AG10803 (cell line): ENCODE data around the gene PRLR.

Source experiments
- DNase-seq: peaks from one replicate; pipeline ENCODE4 v3.0.0; 2010; ENCODE audit warnings: low read depth
- H3K4me3 ChIP-seq: 2 replicates; pipeline ENCODE4 v1.5.1; 2011; ENCODE audit warnings: mild to moderate bottlenecking, low read length, control low read depth
- TF ChIP-seq, protein P1 (sequence below): conservative IDR thresholded peaks from 2 replicates; pipeline ENCODE4 v1.5.1; 2011; ENCODE audit warnings: mild to moderate bottlenecking, low read length, control low read depth, inconsistent platforms

The PRLR gene

DNA sequence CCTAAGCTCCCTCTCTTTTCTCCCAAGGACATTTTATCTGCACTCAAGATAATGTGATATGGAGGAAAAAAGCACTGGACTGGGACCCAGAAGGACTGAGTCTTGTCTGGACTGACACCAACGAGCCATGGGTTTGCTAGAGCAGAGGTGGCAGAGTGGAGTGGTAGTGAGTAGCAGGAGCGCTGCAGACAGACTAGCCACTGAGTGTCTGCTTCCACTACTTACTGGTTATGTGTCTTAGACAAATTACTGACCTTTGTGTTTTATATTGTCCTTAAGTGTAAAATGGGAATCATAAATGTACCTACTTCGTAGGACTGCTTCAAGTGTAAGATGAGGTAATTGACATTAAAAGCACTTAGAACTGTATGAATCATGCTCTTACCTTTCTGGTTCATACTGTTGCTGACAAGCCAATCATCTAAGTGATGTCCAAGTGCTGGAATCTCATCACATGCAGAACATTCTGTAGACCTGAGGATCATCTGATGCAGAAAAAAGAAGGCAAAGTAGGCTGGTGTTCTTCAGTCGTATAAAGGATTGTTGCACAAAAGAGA lies 12.5 kb upstream of the PRLR start:
- no peak for DNase-seq
- H3K4me3 ChIP-seq, result no peak overlapping the region
- TF ChIP-seq, protein P1, sequence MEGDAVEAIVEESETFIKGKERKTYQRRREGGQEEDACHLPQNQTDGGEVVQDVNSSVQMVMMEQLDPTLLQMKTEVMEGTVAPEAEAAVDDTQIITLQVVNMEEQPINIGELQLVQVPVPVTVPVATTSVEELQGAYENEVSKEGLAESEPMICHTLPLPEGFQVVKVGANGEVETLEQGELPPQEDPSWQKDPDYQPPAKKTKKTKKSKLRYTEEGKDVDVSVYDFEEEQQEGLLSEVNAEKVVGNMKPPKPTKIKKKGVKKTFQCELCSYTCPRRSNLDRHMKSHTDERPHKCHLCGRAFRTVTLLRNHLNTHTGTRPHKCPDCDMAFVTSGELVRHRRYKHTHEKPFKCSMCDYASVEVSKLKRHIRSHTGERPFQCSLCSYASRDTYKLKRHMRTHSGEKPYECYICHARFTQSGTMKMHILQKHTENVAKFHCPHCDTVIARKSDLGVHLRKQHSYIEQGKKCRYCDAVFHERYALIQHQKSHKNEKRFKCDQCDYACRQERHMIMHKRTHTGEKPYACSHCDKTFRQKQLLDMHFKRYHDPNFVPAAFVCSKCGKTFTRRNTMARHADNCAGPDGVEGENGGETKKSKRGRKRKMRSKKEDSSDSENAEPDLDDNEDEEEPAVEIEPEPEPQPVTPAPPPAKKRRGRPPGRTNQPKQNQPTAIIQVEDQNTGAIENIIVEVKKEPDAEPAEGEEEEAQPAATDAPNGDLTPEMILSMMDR, result no peak

DNA sequence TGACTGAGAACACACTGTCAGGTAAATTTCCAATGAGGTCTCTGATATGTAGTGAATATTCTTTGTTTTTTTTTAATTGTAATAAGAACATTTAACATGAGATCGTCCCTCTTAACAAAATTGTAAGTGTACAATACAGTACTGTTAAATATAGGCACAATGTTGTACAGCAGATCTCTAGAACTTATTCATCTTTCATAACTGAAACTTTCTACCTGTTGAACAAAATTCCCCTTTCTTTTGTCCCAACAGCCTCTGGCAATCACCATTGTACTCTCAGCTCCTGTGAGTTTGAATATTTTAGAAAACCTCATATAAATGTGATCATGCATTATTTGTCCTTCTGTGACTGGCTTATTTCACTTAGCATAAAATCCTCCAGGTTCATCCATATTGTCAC lies 10.6 kb upstream of the PRLR start:
- H3K4me3 ChIP-seq, result no peak overlapping the region
- TF ChIP-seq, protein P1, result no peak
- DNase-seq, result no peak

DNA sequence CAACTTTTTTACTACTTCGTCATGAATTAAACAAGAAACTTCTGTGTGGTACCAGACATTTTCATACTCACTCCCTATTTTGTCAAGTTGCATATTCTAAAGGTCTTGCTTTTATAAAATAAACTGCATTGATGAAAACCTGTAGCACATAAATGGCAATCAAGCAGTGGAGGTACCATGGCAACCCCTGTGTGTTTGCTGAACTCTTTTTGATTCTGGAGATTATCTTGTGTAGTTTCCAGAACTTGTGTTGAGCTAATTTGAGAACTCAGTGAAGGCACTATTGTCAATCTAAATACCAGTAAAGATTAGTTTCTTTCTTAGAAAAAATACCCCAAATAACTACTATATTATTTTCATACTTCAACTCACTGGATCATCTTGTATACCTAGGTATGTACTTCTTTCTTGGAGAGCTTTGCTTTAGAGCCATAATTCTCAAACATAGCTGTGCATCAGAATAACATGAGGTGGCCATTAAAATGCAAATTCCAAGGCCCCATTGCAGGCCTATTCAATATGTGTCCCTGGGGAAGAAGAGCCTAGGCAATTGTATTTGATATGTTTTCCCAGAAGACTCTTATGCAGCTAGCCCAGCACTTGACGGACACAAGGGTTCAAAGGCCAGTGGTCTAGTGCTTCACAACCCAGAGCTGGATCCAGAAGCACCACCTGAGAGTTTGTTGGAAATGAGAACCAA lies 9.8 kb upstream of the PRLR start:
- TF ChIP-seq, protein P1, result no peak
- no peak overlapping the region for H3K4me3 ChIP-seq
- no peak for DNase-seq

DNA sequence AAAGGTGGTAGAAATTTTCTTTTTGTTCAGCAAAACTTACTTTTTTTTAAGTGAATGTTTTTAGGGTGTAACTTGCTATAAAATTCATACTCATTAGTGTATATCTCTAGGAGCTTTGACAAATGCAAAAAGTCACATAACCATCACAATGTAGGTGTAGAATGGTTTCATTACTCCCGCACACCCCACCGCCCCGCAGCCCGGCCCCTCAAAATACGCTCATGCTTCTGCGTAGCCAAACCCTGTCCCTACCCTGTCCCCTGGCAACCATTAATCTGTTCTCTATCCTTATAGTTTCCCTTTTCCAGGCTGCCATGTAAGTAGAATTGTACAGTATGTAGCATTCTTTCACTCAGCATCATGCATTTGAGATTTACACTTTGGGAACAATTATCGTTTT lies 9.2 kb upstream of the PRLR start:
- H3K4me3 ChIP-seq, result no peak overlapping the region
- TF ChIP-seq, protein P1, result no peak
- no peak for DNase-seq

DNA sequence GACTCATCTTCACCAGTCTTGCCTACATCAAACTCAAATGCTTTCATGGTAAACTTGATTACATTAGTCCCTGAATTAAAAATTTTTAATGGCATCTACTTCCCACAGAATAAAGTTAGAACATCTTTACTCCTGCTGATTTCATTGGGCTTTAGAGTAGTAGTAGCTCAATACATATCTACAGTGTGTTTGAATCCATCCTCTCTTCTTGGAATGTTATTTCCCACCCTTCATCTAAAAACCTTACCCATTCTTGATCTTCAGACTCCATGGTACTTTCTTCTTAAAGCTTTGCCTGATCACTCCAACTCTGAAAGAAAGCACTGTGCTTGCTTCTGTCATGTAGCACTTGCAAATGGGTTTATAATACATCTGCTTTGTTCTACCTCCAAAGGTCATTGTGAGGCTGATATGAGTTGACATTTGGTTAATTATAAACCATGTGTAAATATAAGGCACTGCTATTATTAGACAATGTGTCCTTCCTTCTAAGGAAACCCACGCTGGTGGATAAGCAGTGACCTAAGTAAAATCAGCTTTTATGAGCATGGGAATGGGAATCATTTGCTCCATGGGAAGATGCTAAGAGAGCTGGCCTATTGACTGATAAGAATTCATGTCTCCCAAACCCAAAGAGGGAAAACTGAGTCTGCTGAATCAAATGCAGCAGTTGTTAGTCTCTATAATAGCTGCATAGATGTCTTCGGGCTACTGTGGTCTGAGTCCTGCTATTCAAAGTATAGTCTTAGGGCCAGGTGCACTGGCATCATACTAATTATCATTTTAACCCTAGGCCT lies 7.5 kb upstream of the PRLR start:
- no peak overlapping the region for H3K4me3 ChIP-seq
- DNase-seq, result no peak
- TF ChIP-seq, protein P1, result no peak

DNA sequence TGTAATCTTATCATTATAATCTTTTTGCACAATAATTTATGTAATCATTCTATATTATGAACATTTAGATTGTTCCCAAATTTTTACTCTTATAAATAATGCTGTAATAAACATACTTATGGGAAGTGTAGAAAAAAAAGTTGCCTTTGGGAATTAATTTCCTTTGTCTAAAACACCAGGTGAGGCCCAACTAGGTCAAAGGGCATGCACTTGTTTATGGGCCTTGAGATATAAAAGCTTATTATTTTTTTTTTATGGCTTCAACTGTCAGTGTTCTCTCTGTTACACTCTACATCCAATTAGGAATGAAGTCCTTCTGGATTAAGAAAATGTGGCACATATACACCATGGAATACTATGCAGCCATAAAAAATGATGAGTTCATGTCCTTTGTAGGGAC lies 6.5 kb upstream of the PRLR start:
- H3K4me3 ChIP-seq, result no peak overlapping the region
- DNase-seq, result no peak
- TF ChIP-seq, protein P1, result no peak
